Globus pallidus (tissue), 1 donor: ENCODE results near the gene ZNF519.

ENCODE experiments used
- DNase-seq: peaks from one replicate; pipeline ENCODE4 v3.0.0-alpha.2; 2015; ENCODE audit warnings: low spot score

The ZNF519 gene

DNA sequence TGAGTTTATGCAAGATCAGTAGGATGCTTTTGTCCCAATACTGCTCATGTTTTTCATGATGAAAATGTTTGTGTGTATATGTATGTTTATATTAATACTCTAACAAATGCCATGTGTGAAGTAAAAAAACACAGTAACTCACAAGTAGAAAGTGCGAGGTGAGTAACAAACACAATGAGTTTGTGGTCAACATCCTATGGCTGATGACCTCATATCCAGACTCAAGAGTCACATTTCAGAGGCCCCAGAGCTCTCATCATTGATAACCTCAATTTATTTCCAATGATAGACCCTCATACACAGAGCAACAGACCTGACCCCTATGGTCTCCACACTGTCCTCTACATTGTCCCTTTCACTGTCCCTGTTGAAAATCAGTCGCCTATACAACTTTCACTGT lies 34.5 kb downstream of the ZNF519 start:
- DNase-seq = no peak

DNA sequence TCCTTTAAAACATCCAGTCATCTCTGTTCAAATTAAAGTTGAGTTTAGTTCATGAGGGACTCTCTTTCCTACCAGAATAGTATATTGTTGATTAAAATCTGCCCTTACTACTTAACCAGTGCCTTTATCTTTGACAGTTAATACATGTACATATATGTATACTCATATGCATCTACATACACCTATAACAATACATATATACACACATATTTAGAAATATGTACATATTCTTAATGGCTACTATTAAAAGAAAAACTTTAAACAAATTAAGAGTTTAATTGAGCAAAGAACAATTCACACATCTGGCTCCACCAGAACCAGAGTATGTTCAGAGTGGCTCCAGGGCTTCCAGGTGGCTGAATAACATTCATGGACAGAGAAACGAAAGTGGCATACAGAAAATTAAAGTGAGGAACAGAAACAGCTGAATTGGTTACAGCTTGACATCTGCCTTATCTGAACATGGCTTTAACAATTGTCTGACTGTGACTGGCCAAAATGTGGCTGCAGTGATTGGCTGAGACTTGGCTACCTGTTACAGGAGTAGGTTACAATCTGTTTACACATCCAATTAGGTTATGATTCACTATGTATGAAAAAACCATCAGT lies 38.8 kb downstream of the ZNF519 start:
- DNase-seq = no peak

GRCh38 chr18:14092625-14093306 lies 39.5 kb downstream of the ZNF519 start:
- no peak for DNase-seq

- DNase-seq = no peak
Observed at GRCh38 chr18:14089781-14090180, 42.5 kb downstream of the ZNF519 start.

DNA sequence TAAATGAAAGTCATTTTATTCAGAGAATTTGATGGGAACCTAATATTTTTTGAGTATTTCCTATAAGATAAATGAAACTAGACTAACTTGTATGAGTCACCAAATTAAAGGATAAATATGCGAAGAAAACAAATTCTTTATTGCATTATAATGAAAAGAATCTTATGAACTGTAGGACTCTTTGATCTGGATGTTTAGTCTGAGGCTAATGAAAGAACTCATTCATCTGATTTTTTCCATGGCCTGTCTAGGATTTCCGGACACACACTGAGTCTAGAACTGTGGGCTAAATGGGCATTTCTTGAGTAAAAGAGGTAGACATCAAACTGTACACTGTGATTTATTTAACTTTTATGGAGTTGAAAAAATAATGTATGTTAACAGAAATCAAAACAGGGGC lies 43.0 kb downstream of the ZNF519 start:
- DNase-seq = peak; percentile 7

DNA sequence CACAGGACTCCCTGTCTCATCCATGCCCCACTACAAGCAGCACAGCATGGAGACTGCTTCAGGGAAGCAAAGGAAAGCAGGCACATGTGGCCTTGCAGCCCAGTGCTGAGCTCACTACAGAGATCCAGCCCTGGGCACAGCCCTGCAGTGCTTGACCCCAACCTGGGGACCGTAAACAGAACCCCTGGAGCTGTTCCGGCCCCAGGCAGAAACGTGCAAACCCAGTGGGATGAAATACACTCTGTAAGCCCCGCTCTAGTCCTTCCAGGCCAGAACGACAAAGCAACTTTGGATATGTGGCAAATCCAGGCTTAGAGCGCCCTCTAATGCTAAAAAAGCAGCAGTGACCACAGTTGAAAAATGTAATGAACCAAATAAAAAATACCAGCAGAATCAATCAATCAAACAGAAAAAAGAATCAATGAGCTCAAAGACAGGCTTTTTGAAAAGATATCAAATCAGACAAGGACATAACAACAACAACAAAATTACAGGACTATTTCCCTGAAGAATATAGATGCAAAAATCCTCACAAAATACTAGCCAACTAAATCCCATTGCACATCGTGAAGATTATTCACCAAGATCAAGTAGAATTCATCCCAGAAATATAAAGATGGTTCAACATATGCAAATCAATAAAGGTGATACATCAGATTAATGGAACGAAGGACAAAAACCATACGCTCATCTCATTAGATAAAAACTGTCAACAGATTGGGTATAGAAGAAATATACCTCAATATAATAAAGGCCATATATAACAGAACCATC lies 45.6 kb downstream of the ZNF519 start:
- DNase-seq = peak; percentile 50

DNA sequence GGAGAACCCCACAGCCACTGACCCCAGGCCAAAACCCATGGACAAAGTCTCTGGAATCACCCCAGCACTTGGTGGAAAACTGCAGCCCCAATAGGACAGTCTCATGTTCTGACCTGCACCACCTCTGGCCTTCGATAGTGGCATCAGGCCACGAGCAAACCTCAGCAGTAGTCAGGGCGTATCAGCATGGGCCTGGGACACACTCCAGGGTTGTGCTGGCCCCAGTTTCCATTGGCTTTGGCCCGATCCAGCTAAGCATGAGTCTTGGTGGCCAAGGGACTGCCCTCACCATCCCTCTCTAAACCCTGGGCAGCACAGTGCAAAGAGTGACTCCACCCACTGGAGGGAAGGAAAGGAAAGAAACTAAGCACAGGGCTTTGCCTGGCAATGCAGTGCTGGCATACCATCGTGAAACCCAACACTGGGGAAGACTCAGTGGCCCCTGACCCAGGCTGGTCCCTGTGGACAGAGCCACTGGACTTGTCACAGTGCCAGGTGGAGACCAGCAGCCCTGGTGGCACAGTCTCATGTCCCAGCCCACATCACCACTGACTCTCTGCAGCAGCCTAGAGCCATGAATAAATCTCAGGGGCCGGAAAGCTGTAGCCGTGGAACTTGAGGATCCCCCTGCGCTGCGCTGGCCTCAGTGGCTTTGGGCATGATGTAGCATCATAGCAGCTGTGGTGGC lies 46.3 kb downstream of the ZNF519 start:
- no peak for DNase-seq

- no peak for DNase-seq
Observed at GRCh38 chr18:14075196-14075595, 57.0 kb downstream of the ZNF519 start.

DNA sequence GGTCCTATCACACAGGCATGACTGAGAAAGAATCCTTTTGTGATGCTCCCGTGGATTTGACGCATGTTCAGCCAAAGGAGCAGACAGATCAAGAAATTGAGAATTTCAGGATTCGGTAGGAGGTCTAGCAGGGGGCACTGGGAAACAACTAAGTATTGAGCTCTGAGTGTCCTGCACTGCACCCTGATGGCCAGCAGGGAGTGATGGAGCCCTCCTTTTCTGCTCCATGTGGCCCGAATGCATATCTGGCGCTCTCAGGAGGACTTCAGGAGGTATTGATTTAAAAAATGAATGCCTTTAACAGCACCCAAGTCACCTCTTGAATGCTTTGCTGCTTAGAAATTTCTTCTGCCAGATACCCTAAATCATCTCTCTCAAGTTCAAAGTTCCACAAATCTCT lies 58.0 kb downstream of the ZNF519 start:
- DNase-seq = no peak

DNA sequence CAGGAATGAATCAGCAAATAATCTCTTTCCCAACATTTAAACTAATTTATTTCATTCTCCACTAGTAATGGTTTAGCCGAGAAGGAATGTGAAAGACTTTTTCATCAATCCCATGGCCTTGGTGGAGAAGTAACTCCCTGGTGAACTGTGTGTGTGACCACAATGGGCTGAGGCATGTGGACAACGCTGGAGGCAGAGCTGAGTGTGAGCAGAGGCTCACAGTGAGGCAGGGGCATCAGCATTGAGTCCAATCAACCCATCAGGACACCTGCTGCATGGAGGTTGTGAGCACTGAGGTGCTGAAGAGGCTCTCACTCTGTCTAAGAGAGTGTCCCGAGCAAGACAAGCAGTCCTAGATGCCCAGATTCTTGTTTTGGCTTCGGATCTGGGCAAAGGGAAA lies 78.6 kb downstream of the ZNF519 start:
- no peak for DNase-seq
